ENCODE results near the gene SORBS1.

The SORBS1 gene

GRCh38 chr10:95538412-95538811, 22.8 kb downstream of the SORBS1 start:
- no peak for TF ChIP-seq CTCF (IDR thresholded peaks at IDR 0.05; ENCODE audit: extremely low read depth, insufficient read depth, missing control alignments)
- in situ Hi-C loops (cut with MboI; ENCODE audit: low pct_unique_long_range_greater_than_20kb, low sequenced_read_pairs, unreplicated experiment): no loop called here
- DNase-seq (ENCODE audit: low spot score): no peak

- no peak for DNase-seq (ENCODE audit: low spot score)
- TF ChIP-seq CTCF (IDR thresholded peaks at IDR 0.05; ENCODE audit: extremely low read depth, insufficient read depth, missing control alignments): no peak
- in situ Hi-C loops (cut with MboI; ENCODE audit: low pct_unique_long_range_greater_than_20kb, low sequenced_read_pairs, unreplicated experiment): no loop called here
Observed at GRCh38 chr10:95537542-95537927, 23.6 kb downstream of the SORBS1 start.

GRCh38 chr10:95536894-95537541, 24.2 kb downstream of the SORBS1 start:
- in situ Hi-C loops (cut with MboI; ENCODE audit: low pct_unique_long_range_greater_than_20kb, low sequenced_read_pairs, unreplicated experiment): no loop called here
- no peak for TF ChIP-seq CTCF (IDR thresholded peaks at IDR 0.05; ENCODE audit: extremely low read depth, insufficient read depth, missing control alignments)
- no peak for DNase-seq (ENCODE audit: low spot score)

GRCh38 chr10:95536017-95536416, 25.2 kb downstream of the SORBS1 start:
- in situ Hi-C loops (cut with MboI; ENCODE audit: low pct_unique_long_range_greater_than_20kb, low sequenced_read_pairs, unreplicated experiment): no loop called here
- DNase-seq (ENCODE audit: low spot score): no peak
- no peak for TF ChIP-seq CTCF (IDR thresholded peaks at IDR 0.05; ENCODE audit: extremely low read depth, insufficient read depth, missing control alignments)

GRCh38 chr10:95535526-95535925, 25.6 kb downstream of the SORBS1 start:
- TF ChIP-seq CTCF (IDR thresholded peaks at IDR 0.05; ENCODE audit: extremely low read depth, insufficient read depth, missing control alignments): no peak
- in situ Hi-C loops (cut with MboI; ENCODE audit: low pct_unique_long_range_greater_than_20kb, low sequenced_read_pairs, unreplicated experiment): no loop called here
- DNase-seq (ENCODE audit: low spot score): no peak

GRCh38 chr10:95533590-95533989, 27.6 kb downstream of the SORBS1 start:
- in situ Hi-C loops (cut with MboI; ENCODE audit: low pct_unique_long_range_greater_than_20kb, low sequenced_read_pairs, unreplicated experiment): no loop called here
- no peak for TF ChIP-seq CTCF (IDR thresholded peaks at IDR 0.05; ENCODE audit: extremely low read depth, insufficient read depth, missing control alignments)
- no peak for DNase-seq (ENCODE audit: low spot score)

All from GM13977 (cell line).